Liver (tissue), 9 donors: ENCODE results near the gene DAPK1. TPM values are rescaled to one million over a fixed set of nuclear protein-coding genes. Genes with fewer than 3 reads are reported as not detected.
A peak's percentile ranks its signal among the peaks of the same experiment; 100 is the strongest.

Source experiments
- DNase-seq: peaks from one replicate; pipeline ENCODE4 v3.0.0-alpha.2; 2017; ENCODE audit warnings: low spot score
- H3K27ac ChIP-seq, 2 donors: one replicate each; pipeline ENCODE4 v1.7.0; 2013; ENCODE audit warnings: inconsistent platforms in 2 of 2, low read length in 2 of 2, control low read depth in 1 of 2, low read depth in 1 of 2, mild to moderate bottlenecking in 1 of 2
- H3K27me3 ChIP-seq, 4 donors: one replicate each; pipeline versions ENCODE4 v1.6.1 to v1.7.0; 2013; ENCODE audit warnings: low read length in 3 of 4, inconsistent platforms in 1 of 4, mild to moderate bottlenecking in 1 of 4, moderate library complexity in 1 of 4; ENCODE audit not compliant: control insufficient read depth in 4 of 4, insufficient read depth in 4 of 4
- H3K36me3 ChIP-seq, 4 donors: one replicate each; pipeline versions ENCODE4 v1.6.1 to v1.7.0; 2013; ENCODE audit warnings: low read length in 3 of 4, mild to moderate bottlenecking in 3 of 4, low read depth in 1 of 4, moderate library complexity in 1 of 4; ENCODE audit not compliant: control insufficient read depth in 4 of 4, insufficient read depth in 3 of 4
- H3K4me1 ChIP-seq, 4 donors: one replicate each; pipeline versions ENCODE4 v1.6.1 to v1.7.0; 2013; ENCODE audit warnings: low read length in 3 of 4, mild to moderate bottlenecking in 3 of 4, moderate library complexity in 1 of 4; ENCODE audit not compliant: control insufficient read depth in 4 of 4, insufficient read depth in 4 of 4
- H3K4me3 ChIP-seq, 3 donors: one replicate each; pipeline versions ENCODE4 v1.6.1 to v1.7.0; 2013; ENCODE audit warnings: low read length in 3 of 3, control low read depth in 1 of 3, low read depth in 1 of 3, mild to moderate bottlenecking in 1 of 3
- H3K9ac ChIP-seq, 2 donors: one replicate each; pipeline ENCODE4 v1.7.0; 2013; ENCODE audit warnings: low read length in 2 of 2, mild to moderate bottlenecking in 2 of 2, moderate library complexity in 2 of 2, control low read depth in 1 of 2, low read depth in 1 of 2
- H3K9me3 ChIP-seq, 4 donors: one replicate each; pipeline versions ENCODE4 v1.6.1 to v1.7.0; 2013; ENCODE audit warnings: low read length in 3 of 4; ENCODE audit not compliant: control insufficient read depth in 4 of 4
- CTCF ChIP-seq: fragments of 150-350 bp; IDR thresholded peaks from 2 replicates; pipeline ENCODE4 v1.5.1; 2017; ENCODE audit warnings: improper control_type of control experiment, low read depth, low read length; ENCODE audit not compliant: missing input control
- EGR1 ChIP-seq, 2 donors: IDR thresholded peaks; 2 replicates each; pipeline ENCODE4 v1.6.1; 2016 to 2018; ENCODE audit warnings: antibody characterized with exemption in 2 of 2, low read depth in 2 of 2
- FOXA1 ChIP-seq: IDR thresholded peaks from 2 replicates; pipeline ENCODE4 v1.6.1; 2016; ENCODE audit warnings: antibody characterized with exemption
- HNF4G ChIP-seq: IDR thresholded peaks from 2 replicates; pipeline ENCODE4 v1.6.1; 2016; ENCODE audit warnings: antibody characterized with exemption
- JUND ChIP-seq, 2 donors: IDR thresholded peaks; 2 replicates each; pipeline ENCODE4 v1.6.1; 2016; ENCODE audit warnings: antibody characterized with exemption in 2 of 2
- NR2F2 ChIP-seq: IDR thresholded peaks from 2 replicates; pipeline ENCODE4 v1.6.1; 2016; ENCODE audit warnings: antibody characterized with exemption
- RAD21 ChIP-seq, 2 donors: IDR thresholded peaks; 2 replicates each; pipeline ENCODE4 v1.6.1; 2016; ENCODE audit warnings: antibody characterized with exemption in 2 of 2, mild to moderate bottlenecking in 2 of 2
- REST ChIP-seq: IDR thresholded peaks from 2 replicates; pipeline ENCODE4 v1.6.1; 2016; ENCODE audit warnings: antibody characterized with exemption, mild to moderate bottlenecking
- RXRA ChIP-seq, 2 donors: IDR thresholded peaks; 2 replicates each; pipeline ENCODE4 v1.6.1; 2017 to 2018; ENCODE audit warnings: antibody characterized with exemption in 2 of 2, mild to moderate bottlenecking in 1 of 2
- WGBS: extraction: QIAGEN DNeasy Blood & Tissue Kit; methylation state at CpG from one replicate; pipeline ENCODE4 v1.1.7; 2013; 5-methylcytosine and 5-hydroxymethylcytosine counted together
- polyA plus RNA-seq, 2 donors: library from polyadenylated mRNA; stranded (reverse) in 1 of 2; unstranded in 1 of 2; fragments of 200-250 nt in 1 of 2; fragments of >200 nt in 1 of 2; fragmentation: Nextera tagmentation in 1 of 2; extraction: Ambion mirVana in 1 of 2; gene quantifications; one replicate each; pipeline versions ENCODE4 v1.2.1 to v1.2.3, GENCODE V29; 2013 to 2015
- total RNA-seq, 2 donors: library from RNA; depleted of rRNA; stranded (reverse); fragments of >200 nt; gene quantifications; one replicate each; pipeline ENCODE4 v1.2.3, GENCODE V29; 2014
- TF ChIP-seq, protein P1 (sequence below): IDR thresholded peaks from 2 replicates; pipeline ENCODE4 v1.6.1; 2016; ENCODE audit warnings: antibody characterized with exemption
- TF ChIP-seq, protein P2 (sequence below): IDR thresholded peaks from 2 replicates; pipeline ENCODE4 v1.6.1; 2016; ENCODE audit warnings: antibody characterized with exemption
- donor health status: healthy.
- donor health status: healthy.
- donor health status: healthy.
- donor health status: healthy.
- donor health status: healthy.

DAPK1 gene
- total and polyA plus RNA-seq, 4 donors = 14.0 to 40.8 (median 21.8) TPM

- Histone ChIP-seq H3K9ac (no peak overlapping the region), H3K36me3 (peaks cover 0 to 33% (median 26%) of the 10 kb centered on the region in 4 donors), H3K4me3 (no peak overlapping the region), H3K9me3 (no peaks in the 10 kb centered on the region), H3K27me3 (no peaks in the 10 kb centered on the region), H3K4me1 (peaks cover 0 to 7% (median 3%) of the 10 kb centered on the region in 4 donors), H3K27ac (no peak overlapping the region)
- no peak for DNase-seq
- 90% methylated on average over 5 of the region's 5 CpGs for WGBS
- TF ChIP-seq RAD21 (IDR thresholded peaks at IDR 0.05) = no peak
- TF ChIP-seq NR2F2 = no peak
- TF ChIP-seq, protein P1, sequence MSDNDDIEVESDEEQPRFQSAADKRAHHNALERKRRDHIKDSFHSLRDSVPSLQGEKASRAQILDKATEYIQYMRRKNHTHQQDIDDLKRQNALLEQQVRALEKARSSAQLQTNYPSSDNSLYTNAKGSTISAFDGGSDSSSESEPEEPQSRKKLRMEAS = no peak
- no peak for TF ChIP-seq FOXA1
- no peak for TF ChIP-seq HNF4G
- no peak for TF ChIP-seq REST
- no peak for TF ChIP-seq RXRA (IDR thresholded peaks at IDR 0.05)
- TF ChIP-seq EGR1 (IDR thresholded peaks at IDR 0.05; ENCODE audit: low read depth in 2 of 2) = no peak
- TF ChIP-seq JUND (IDR thresholded peaks at IDR 0.05) = no peak
Measured at GRCh38 chr9:87710443-87710842, 212.8 kb downstream of the DAPK1 start.

- 68% methylated on average over 9 of the region's 9 CpGs for WGBS
- Histone ChIP-seq H3K27ac (peak overlapping the region; percentile 34 to 68), H3K4me1 (peaks cover 0 to 7% (median 3%) of the 10 kb centered on the region in 4 donors), H3K4me3 (no peak overlapping the region), H3K9ac (no peak overlapping the region), H3K36me3 (peaks cover 0 to 19% (median 15%) of the 10 kb centered on the region in 4 donors), H3K27me3 (no peaks in the 10 kb centered on the region), H3K9me3 (no peaks in the 10 kb centered on the region)
- TF ChIP-seq FOXA1 (no peak), RXRA (IDR thresholded peaks at IDR 0.05) (no peak), JUND (IDR thresholded peaks at IDR 0.05) (no peak), CTCF (no peak)
- TF ChIP-seq, protein P2, sequence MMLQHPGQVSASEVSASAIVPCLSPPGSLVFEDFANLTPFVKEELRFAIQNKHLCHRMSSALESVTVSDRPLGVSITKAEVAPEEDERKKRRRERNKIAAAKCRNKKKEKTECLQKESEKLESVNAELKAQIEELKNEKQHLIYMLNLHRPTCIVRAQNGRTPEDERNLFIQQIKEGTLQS = no peak
- DNase-seq = peak; percentile 34
Measured at GRCh38 chr9:87711857-87712800, 214.5 kb downstream of the DAPK1 start.
